ENCODE data around the gene CSF1.
"Not testable (repeated sequence)": the region's sequence is repeated elsewhere in the genome, so short reads cannot be mapped to it uniquely, and the experiment has no call there.

CSF1 gene

GRCh38 chr1:109878531-109879104, 32.0 kb upstream of the CSF1 start:
- H3K4me1 Mint-ChIP-seq (ENCODE audit: low read depth), result peaks cover 30% of the 10 kb centered on the region
- no peak overlapping the region for H3K4me3 Mint-ChIP-seq
- H3K9me3 Mint-ChIP-seq, result no peaks in the 10 kb centered on the region
- H3K27ac Mint-ChIP-seq, result no peak overlapping the region
- peaks cover 39% of the 10 kb centered on the region for H3K27me3 Mint-ChIP-seq
- intact Hi-C loops (cut with micrococcal nuclease), result no loop called here
- no peaks in the 10 kb centered on the region for H3K36me3 Mint-ChIP-seq (ENCODE audit: low read depth)

GRCh38 chr1:109879371-109879770, 31.3 kb upstream of the CSF1 start:
- H3K36me3 Mint-ChIP-seq (ENCODE audit: low read depth); intact Hi-C loops (cut with micrococcal nuclease); H3K4me3 Mint-ChIP-seq; H3K27ac Mint-ChIP-seq; H3K9me3 Mint-ChIP-seq: not testable (repeated sequence)
- Mint-ChIP-seq H3K27me3 (peaks cover 36% of the 10 kb centered on the region), H3K4me1 (ENCODE audit: low read depth) (peaks cover 37% of the 10 kb centered on the region)

GRCh38 chr1:109879881-109880525, 30.6 kb upstream of the CSF1 start:
- intact Hi-C loops (cut with micrococcal nuclease), result no loop called here
- no peak overlapping the region for H3K4me3 Mint-ChIP-seq
- no peaks in the 10 kb centered on the region for H3K9me3 Mint-ChIP-seq
- H3K27me3 Mint-ChIP-seq, result peaks cover 35% of the 10 kb centered on the region
- peaks cover 43% of the 10 kb centered on the region for H3K4me1 Mint-ChIP-seq (ENCODE audit: low read depth)
- no peak overlapping the region for H3K27ac Mint-ChIP-seq
- no peaks in the 10 kb centered on the region for H3K36me3 Mint-ChIP-seq (ENCODE audit: low read depth)

GRCh38 chr1:109880971-109881894, 29.4 kb upstream of the CSF1 start:
- Mint-ChIP-seq H3K4me1 (ENCODE audit: low read depth) (peaks cover 55% of the 10 kb centered on the region), H3K36me3 (ENCODE audit: low read depth) (no peaks in the 10 kb centered on the region), H3K4me3 (no peak overlapping the region), H3K9me3 (no peaks in the 10 kb centered on the region), H3K27me3 (peaks cover 40% of the 10 kb centered on the region), H3K27ac (no peak overlapping the region)
- intact Hi-C loops (cut with micrococcal nuclease), result no loop called here

GRCh38 chr1:109881906-109882287, 28.8 kb upstream of the CSF1 start:
- Mint-ChIP-seq H3K36me3 (ENCODE audit: low read depth) (no peaks in the 10 kb centered on the region), H3K27ac (no peak overlapping the region), H3K4me1 (ENCODE audit: low read depth) (peaks cover 62% of the 10 kb centered on the region), H3K4me3 (no peak overlapping the region), H3K9me3 (no peaks in the 10 kb centered on the region), H3K27me3 (peaks cover 44% of the 10 kb centered on the region)
- intact Hi-C loops (cut with micrococcal nuclease), result no loop called here

- H3K27me3 Mint-ChIP-seq, result peaks cover 46% of the 10 kb centered on the region
- intact Hi-C loops (cut with micrococcal nuclease), result no loop called here
- H3K36me3 Mint-ChIP-seq (ENCODE audit: low read depth), result no peaks in the 10 kb centered on the region
- H3K27ac Mint-ChIP-seq, result no peak overlapping the region
- H3K4me1 Mint-ChIP-seq (ENCODE audit: low read depth), result peaks cover 69% of the 10 kb centered on the region
- no peak overlapping the region for H3K4me3 Mint-ChIP-seq
- H3K9me3 Mint-ChIP-seq, result no peaks in the 10 kb centered on the region
Observed at GRCh38 chr1:109882288-109883245, 28.1 kb upstream of the CSF1 start.

GRCh38 chr1:109883248-109883955, 27.2 kb upstream of the CSF1 start:
- intact Hi-C loops (cut with micrococcal nuclease), result no loop called here
- peaks cover 51% of the 10 kb centered on the region for H3K27me3 Mint-ChIP-seq
- H3K4me1 Mint-ChIP-seq (ENCODE audit: low read depth), result peaks cover 77% of the 10 kb centered on the region
- H3K4me3 Mint-ChIP-seq, result no peak overlapping the region
- H3K36me3 Mint-ChIP-seq (ENCODE audit: low read depth), result no peaks in the 10 kb centered on the region
- H3K27ac Mint-ChIP-seq, result no peak overlapping the region
- no peaks in the 10 kb centered on the region for H3K9me3 Mint-ChIP-seq

- H3K4me1 Mint-ChIP-seq (ENCODE audit: low read depth), result peaks cover 77% of the 10 kb centered on the region
- no peak overlapping the region for H3K27ac Mint-ChIP-seq
- no peaks in the 10 kb centered on the region for H3K36me3 Mint-ChIP-seq (ENCODE audit: low read depth)
- H3K27me3 Mint-ChIP-seq, result peaks cover 57% of the 10 kb centered on the region
- no peak overlapping the region for H3K4me3 Mint-ChIP-seq
- no peaks in the 10 kb centered on the region for H3K9me3 Mint-ChIP-seq
- intact Hi-C loops (cut with micrococcal nuclease), result no loop called here
Observed at GRCh38 chr1:109884242-109884891, 26.3 kb upstream of the CSF1 start.

- Mint-ChIP-seq H3K27ac (no peak overlapping the region), H3K9me3 (no peaks in the 10 kb centered on the region), H3K27me3 (peaks cover 67% of the 10 kb centered on the region), H3K4me1 (ENCODE audit: low read depth) (peaks cover 77% of the 10 kb centered on the region), H3K36me3 (ENCODE audit: low read depth) (no peaks in the 10 kb centered on the region), H3K4me3 (no peak overlapping the region)
- intact Hi-C loops (cut with micrococcal nuclease), result no loop called here
Observed at GRCh38 chr1:109885589-109885988, 25.1 kb upstream of the CSF1 start.

- intact Hi-C loops (cut with micrococcal nuclease), result no loop called here
- no peak overlapping the region for H3K4me3 Mint-ChIP-seq
- peaks cover 67% of the 10 kb centered on the region for H3K4me1 Mint-ChIP-seq (ENCODE audit: low read depth)
- no peaks in the 10 kb centered on the region for H3K36me3 Mint-ChIP-seq (ENCODE audit: low read depth)
- H3K9me3 Mint-ChIP-seq, result no peaks in the 10 kb centered on the region
- H3K27me3 Mint-ChIP-seq, result peaks cover 75% of the 10 kb centered on the region
- no peak overlapping the region for H3K27ac Mint-ChIP-seq
Observed at GRCh38 chr1:109886827-109887226, 23.8 kb upstream of the CSF1 start.

- H3K27ac Mint-ChIP-seq, result no peak overlapping the region
- H3K27me3 Mint-ChIP-seq, result peaks cover 76% of the 10 kb centered on the region
- H3K9me3 Mint-ChIP-seq, result no peaks in the 10 kb centered on the region
- H3K4me1 Mint-ChIP-seq (ENCODE audit: low read depth), result peaks cover 65% of the 10 kb centered on the region
- intact Hi-C loops (cut with micrococcal nuclease), result no loop called here
- H3K4me3 Mint-ChIP-seq, result no peak overlapping the region
- H3K36me3 Mint-ChIP-seq (ENCODE audit: low read depth), result no peaks in the 10 kb centered on the region
Observed at GRCh38 chr1:109887271-109887670, 23.4 kb upstream of the CSF1 start.

GRCh38 chr1:109887884-109888283, 22.8 kb upstream of the CSF1 start:
- H3K9me3 Mint-ChIP-seq, result no peaks in the 10 kb centered on the region
- intact Hi-C loops (cut with micrococcal nuclease), result no loop called here

GRCh38 chr1:109889094-109889493, 21.6 kb upstream of the CSF1 start:
- Mint-ChIP-seq H3K9me3 (no peaks in the 10 kb centered on the region), H3K36me3 (ENCODE audit: low read depth) (no peaks in the 10 kb centered on the region), H3K4me1 (ENCODE audit: low read depth) (peaks cover 52% of the 10 kb centered on the region), H3K4me3 (no peak overlapping the region), H3K27me3 (peaks cover 69% of the 10 kb centered on the region), H3K27ac (no peak overlapping the region)
- intact Hi-C loops (cut with micrococcal nuclease), result no loop called here

More at GRCh38 chr1:109887884-109888283, 22.8 kb upstream of the CSF1 start:
- H3K36me3 Mint-ChIP-seq (ENCODE audit: low read depth), result no peaks in the 10 kb centered on the region
- no peak overlapping the region for H3K4me3 Mint-ChIP-seq
- peaks cover 63% of the 10 kb centered on the region for H3K4me1 Mint-ChIP-seq (ENCODE audit: low read depth)
- H3K27ac Mint-ChIP-seq, result peak overlapping the region; percentile 0
- peaks cover 77% of the 10 kb centered on the region for H3K27me3 Mint-ChIP-seq

Data from dendritic cell treated with granulocyte-macrophage colony-stimulating factor and Interleukin-4, amounts not matched to agents 40 ng/mL and 50 ng/mL, for 4 days (primary cell).